Peyer's patch (tissue), 4 donors: Measurements from ENCODE around the gene PVALB. TPM values are rescaled to one million over a fixed set of nuclear protein-coding genes. Genes with fewer than 3 reads are reported as not detected.

Experiments used
- DNase-seq, 3 donors: peaks; one replicate each; pipeline ENCODE4 v3.0.0-alpha.2; 2017 to 2019
- H3K27ac ChIP-seq, 4 donors: fragments of 200-600 bp; sonication (generic); one replicate each; pipeline ENCODE4 v1.5.1; 2016 to 2019
- H3K27me3 ChIP-seq, 2 donors: fragments of 200-600 bp; sonication (generic); one replicate each; pipeline ENCODE4 v1.5.1; 2019
- H3K36me3 ChIP-seq, 3 donors: fragments of 200-600 bp; sonication (generic); one replicate each; pipeline ENCODE4 v1.5.1; 2016 to 2019
- H3K4me1 ChIP-seq, 4 donors: fragments of 200-600 bp; sonication (generic); one replicate each; pipeline ENCODE4 v1.5.1; 2016 to 2019
- H3K4me3 ChIP-seq, 4 donors: fragments of 200-600 bp; sonication (generic); 1 replicate in 3 of 4; 2 replicates in 1 of 4; pipeline ENCODE4 v1.5.1; 2016 to 2019; ENCODE audit warnings: mild to moderate bottlenecking in 1 of 4
- H3K9me3 ChIP-seq, 4 donors: fragments of 200-600 bp; sonication (generic); one replicate each; pipeline ENCODE4 v1.5.1; 2016 to 2019; ENCODE audit warnings: mild to moderate bottlenecking in 1 of 4
- POLR2A ChIP-seq, 2 donors: fragments of 450-650 bp; IDR thresholded peaks; one replicate each; pipeline ENCODE4 v1.5.1; 2017; ENCODE audit warnings: antibody characterized with exemption in 2 of 2, mild to moderate bottlenecking in 2 of 2, moderate library complexity in 2 of 2
- total RNA-seq, 4 donors: library from RNA; depleted of rRNA; stranded (reverse); fragments of >200 nt; gene quantifications; one replicate each; pipeline ENCODE4 v1.1.0, GENCODE V29; 2016
- TF ChIP-seq, protein P1 (sequence below), 6 experiments: fragments of 450-650 bp in 4 of 6; fragments of 200-600 bp in 2 of 6; sonication (generic) in 1 of 6; IDR thresholded peaks; one replicate each; pipeline ENCODE4 v1.5.1; 2017 to 2019; ENCODE audit warnings: antibody characterized with exemption in 6 of 6, mild to moderate bottlenecking in 3 of 6, moderate library complexity in 1 of 6

The PVALB gene
- total RNA-seq, 4 donors from 2014 or later: not detected

DNA sequence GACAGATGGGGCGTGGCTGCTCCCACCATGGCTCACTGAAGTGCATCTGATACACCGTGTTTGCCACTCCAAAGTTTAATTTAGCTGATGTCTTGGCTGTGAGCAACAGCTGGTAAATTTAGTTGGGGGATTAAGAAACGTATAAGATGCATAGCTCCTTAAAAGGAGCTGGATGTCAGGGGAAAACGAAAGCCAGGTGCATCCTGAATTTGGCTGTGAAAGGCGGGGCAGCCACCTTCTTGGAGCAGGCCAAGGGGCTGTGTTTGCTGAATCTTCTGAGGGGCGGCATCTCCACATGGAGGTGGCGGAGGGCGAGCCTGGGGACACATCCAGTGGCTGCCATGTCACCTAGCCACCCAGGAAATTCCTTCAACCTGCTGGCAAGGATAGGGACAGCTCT is 23.3 kb upstream of the PVALB start:
- H3K4me1 ChIP-seq: no peaks in the 10 kb centered on the region
- TF ChIP-seq, protein P1, sequence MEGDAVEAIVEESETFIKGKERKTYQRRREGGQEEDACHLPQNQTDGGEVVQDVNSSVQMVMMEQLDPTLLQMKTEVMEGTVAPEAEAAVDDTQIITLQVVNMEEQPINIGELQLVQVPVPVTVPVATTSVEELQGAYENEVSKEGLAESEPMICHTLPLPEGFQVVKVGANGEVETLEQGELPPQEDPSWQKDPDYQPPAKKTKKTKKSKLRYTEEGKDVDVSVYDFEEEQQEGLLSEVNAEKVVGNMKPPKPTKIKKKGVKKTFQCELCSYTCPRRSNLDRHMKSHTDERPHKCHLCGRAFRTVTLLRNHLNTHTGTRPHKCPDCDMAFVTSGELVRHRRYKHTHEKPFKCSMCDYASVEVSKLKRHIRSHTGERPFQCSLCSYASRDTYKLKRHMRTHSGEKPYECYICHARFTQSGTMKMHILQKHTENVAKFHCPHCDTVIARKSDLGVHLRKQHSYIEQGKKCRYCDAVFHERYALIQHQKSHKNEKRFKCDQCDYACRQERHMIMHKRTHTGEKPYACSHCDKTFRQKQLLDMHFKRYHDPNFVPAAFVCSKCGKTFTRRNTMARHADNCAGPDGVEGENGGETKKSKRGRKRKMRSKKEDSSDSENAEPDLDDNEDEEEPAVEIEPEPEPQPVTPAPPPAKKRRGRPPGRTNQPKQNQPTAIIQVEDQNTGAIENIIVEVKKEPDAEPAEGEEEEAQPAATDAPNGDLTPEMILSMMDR (IDR thresholded peaks at IDR 0.05): no peak
- TF ChIP-seq POLR2A (IDR thresholded peaks at IDR 0.05): no peak
- H3K27ac ChIP-seq: no peak overlapping the region
- DNase-seq: no peak
- H3K9me3 ChIP-seq: no peaks in the 10 kb centered on the region
- H3K27me3 ChIP-seq: no peaks in the 10 kb centered on the region
- no peak overlapping the region for H3K4me3 ChIP-seq
- no peaks in the 10 kb centered on the region for H3K36me3 ChIP-seq

DNA sequence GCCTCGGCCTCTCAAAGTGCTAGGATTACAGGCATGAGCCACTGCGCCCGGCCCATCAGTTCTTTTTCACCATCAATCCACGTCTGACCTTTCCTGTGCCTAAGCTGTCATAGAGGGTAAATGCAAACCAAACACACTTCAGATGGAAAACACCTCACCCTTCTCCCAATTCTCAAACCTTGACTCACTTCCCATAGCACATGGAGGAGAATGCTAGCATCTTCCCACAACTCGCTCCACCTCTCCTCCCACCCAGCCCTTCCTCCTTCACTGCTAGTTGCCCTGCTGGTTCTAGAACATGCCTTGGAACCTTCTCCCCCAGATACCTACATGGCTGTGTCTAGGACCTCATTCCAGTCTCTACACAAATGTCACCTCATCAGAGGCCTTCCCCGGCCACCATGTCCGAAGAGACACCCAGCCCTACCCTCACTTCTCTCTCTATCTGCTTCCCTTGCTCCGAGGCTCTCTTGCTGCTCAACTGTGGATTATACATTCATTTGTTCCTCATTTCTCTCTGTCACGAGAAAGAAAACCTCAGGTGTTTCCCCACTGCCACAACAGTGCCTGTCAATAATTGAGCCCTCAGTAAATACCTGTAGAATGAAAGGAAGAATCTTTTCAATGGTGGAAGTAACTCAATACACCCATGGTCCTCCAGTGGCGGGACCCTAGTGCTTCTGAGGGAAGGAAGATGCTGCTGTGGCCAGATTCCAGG is 22.7 kb upstream of the PVALB start:
- Histone ChIP-seq H3K4me1 (no peaks in the 10 kb centered on the region), H3K27me3 (no peaks in the 10 kb centered on the region), H3K27ac (no peak overlapping the region), H3K9me3 (no peaks in the 10 kb centered on the region), H3K4me3 (no peak overlapping the region), H3K36me3 (no peaks in the 10 kb centered on the region)
- TF ChIP-seq, protein P1 (IDR thresholded peaks at IDR 0.05): no peak
- TF ChIP-seq POLR2A (IDR thresholded peaks at IDR 0.05): no peak
- DNase-seq: no peak

DNA sequence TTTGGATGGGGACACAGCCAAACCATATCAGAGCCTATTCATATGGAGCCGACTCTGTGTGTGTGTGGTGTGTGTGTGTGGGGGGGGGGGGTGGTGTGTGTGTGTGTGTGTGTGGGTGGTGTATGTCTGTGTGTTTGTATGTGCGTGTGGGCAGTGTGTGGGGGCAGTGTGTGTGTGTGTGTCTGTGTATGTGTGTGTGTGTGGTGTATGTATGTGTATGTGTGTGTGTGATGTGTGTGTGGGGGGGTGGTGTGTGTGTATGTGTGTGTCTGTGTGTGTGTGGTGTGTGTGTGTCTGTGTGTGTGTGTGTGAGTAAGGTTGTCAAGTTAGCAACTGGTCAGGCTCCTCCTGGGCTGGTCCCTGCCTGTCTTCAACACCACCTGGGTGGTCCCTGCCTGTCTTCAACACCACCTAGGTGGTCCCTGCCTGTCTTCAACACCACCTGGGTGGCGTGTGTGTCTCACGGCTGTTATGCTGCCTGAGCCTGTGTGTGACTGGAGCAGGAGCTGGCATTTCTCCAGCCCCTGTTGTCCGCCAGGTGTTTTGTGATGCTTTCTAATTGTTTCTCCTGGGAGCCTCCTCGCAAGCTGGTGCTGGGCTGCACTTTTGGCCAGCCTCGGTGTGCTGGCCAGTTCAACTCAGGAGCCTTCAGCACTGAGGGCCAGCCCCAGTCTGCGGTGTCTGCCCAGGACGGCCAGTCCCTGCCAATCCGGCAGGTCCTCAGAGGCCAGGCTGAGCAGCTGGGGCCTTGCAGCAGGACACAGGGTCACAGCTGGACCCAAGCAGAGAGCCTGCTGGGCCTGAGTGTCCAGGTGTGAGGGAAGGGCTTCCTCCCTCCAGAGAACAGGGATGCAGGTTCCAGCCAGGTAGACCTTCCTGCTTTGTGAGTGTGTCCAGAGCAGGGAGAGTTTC is 21.5 kb upstream of the PVALB start:
- Histone ChIP-seq H3K27me3 (no peaks in the 10 kb centered on the region), H3K9me3 (peaks cover 0 to 3% (median 0%) of the 10 kb centered on the region in 4 donors), H3K4me1 (no peaks in the 10 kb centered on the region), H3K36me3 (no peaks in the 10 kb centered on the region), H3K4me3 (no peak overlapping the region), H3K27ac (no peak overlapping the region)
- no peak for DNase-seq
- TF ChIP-seq, protein P1 (IDR thresholded peaks at IDR 0.05): no peak
- no peak for TF ChIP-seq POLR2A (IDR thresholded peaks at IDR 0.05)

DNA sequence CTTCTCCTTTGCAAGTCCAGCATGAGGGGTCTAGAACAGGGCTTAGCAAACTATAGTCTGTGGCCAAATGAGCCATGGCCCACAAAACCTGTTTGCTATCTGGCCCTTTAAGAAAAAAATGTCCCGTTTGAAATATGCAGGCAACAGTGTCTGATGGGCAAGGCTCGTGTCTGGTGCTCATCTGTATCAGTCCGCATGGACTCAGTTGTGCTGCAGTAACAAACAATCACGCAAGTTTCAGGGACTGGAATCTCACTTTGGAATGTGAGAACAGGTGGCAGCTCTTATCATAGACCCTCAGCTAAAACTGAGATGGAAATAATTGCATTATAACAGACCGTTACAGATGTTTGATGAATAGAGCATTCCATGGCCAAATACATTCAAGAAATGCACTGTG is 19.1 kb upstream of the PVALB start:
- Histone ChIP-seq H3K27me3 (no peaks in the 10 kb centered on the region), H3K27ac (no peak overlapping the region), H3K4me3 (no peak overlapping the region), H3K36me3 (no peaks in the 10 kb centered on the region), H3K9me3 (peaks cover 0 to 5% (median 0%) of the 10 kb centered on the region in 4 donors), H3K4me1 (no peaks in the 10 kb centered on the region)
- no peak for DNase-seq
- TF ChIP-seq POLR2A (IDR thresholded peaks at IDR 0.05): no peak
- TF ChIP-seq, protein P1 (IDR thresholded peaks at IDR 0.05): no peak

DNA sequence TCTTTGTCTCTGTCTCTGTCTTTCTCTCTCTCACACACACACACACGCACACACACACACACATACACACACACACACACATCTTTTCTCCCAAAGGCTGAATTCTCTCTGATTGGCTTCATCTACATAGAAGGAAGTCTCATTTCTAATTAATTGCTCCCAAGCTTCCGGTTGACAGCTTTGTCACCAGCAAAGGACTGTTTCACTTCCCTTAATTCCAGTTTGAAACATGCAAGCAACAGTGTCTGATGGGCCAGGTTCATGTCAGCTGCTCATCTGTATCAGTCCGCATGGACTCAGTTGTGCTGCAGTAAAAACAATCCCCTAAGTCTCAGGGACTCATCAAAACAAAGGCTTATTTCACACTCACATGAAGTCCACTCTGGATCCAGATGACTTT is 16.2 kb upstream of the PVALB start:
- Histone ChIP-seq H3K4me1 (no peaks in the 10 kb centered on the region), H3K27me3 (no peaks in the 10 kb centered on the region), H3K36me3 (no peaks in the 10 kb centered on the region), H3K4me3 (no peak overlapping the region), H3K9me3 (peaks cover 0 to 5% (median 0%) of the 10 kb centered on the region in 4 donors), H3K27ac (no peak overlapping the region)
- no peak for DNase-seq
- TF ChIP-seq, protein P1 (IDR thresholded peaks at IDR 0.05): no peak
- TF ChIP-seq POLR2A (IDR thresholded peaks at IDR 0.05): no peak
